Pancreas (tissue), 10 donors: ENCODE measurements around the gene CCDC186. TPM values are rescaled to one million over a fixed set of nuclear protein-coding genes. Genes with fewer than 3 reads are reported as not detected.

ENCODE experiments used
- ATAC-seq, 4 donors: fragments of 200-7000 bp; cut with Tn5 transposase; one replicate each; pipeline versions ENCODE4 v1.8.0 to v1.9.1; 2020; ENCODE audit warnings: mild to moderate bottlenecking in 4 of 4, moderate library complexity in 4 of 4
- DNase-seq, 6 donors: peaks; one replicate each; pipeline ENCODE4 v3.0.0-alpha.2; 2020
- FAIRE-seq: peaks from 2 replicates; lab custom pipeline; 2012; peaks lifted over from hg19 to GRCh38; lab: Jason Lieb, UNC
- H3K27ac ChIP-seq, 4 donors: fragments of 200-600 bp; sonication (generic); 1 replicate in 3 of 4; 2 replicates in 1 of 4; pipeline versions ENCODE4 v1.5.0 to v1.8.0; 2020
- H3K27me3 ChIP-seq, 4 donors: fragments of 200-600 bp; one replicate each; pipeline ENCODE4 v1.8.0; 2021
- H3K36me3 ChIP-seq, 3 donors: fragments of 200-600 bp; sonication (generic) in 1 of 3; one replicate each; pipeline versions ENCODE4 v1.5.0 to v1.8.0; 2020 to 2021
- H3K4me1 ChIP-seq, 3 donors: fragments of 200-600 bp; one replicate each; pipeline ENCODE4 v1.8.0; 2021
- H3K4me3 ChIP-seq, 4 donors: fragments of 200-600 bp; sonication (generic) in 2 of 4; one replicate each; pipeline versions ENCODE4 v1.5.0 to v1.8.0; 2020 to 2021
- H3K9me3 ChIP-seq, 4 donors: fragments of 200-600 bp; one replicate each; pipeline ENCODE4 v1.8.0; 2021
- CTCF ChIP-seq, 4 donors: fragments of 200-600 bp; sonication (generic) in 3 of 4; IDR thresholded peaks; one replicate each; pipeline versions ENCODE4 v1.5.0 to v1.8.0; 2021; ENCODE audit warnings: antibody characterized with exemption in 4 of 4
- WGBS, 2 donors: extraction: QIAGEN DNeasy Blood & Tissue Kit; methylation state at CpG; one replicate each; pipeline ENCODE4 v1.1.7; 2013; 5-methylcytosine and 5-hydroxymethylcytosine counted together
- intact Hi-C, 3 donors: fragments of 100-400 bp; cut with DNase I; formaldehyde crosslinking; loops; one replicate each; pipeline versions ENCODE4 v1.11.1 to v1.14.2; 2022
- polyA plus RNA-seq, 2 donors: library from polyadenylated mRNA; stranded (reverse); fragments of 200-250 nt; gene quantifications; one replicate each; pipeline ENCODE4 v1.2.3, GENCODE V29; 2013
- total RNA-seq, 6 donors: library from RNA; stranded (reverse); fragmentation: NEBNext Ultra II Directional in 4 of 6; extraction: Animal tissue kit (Norgen Biotek cat#: 25700) in 4 of 6; gene quantifications; one replicate each; pipeline versions ENCODE4 v1.2.1 to v1.2.4, GENCODE V29; 2021 to 2023
- donor health status: healthy with polysubstance abuse.
- donor health status: DM: no; HTN: no; CAD: no; lungs with moderate emphysema.
- donor health status: DM: no; HTN: no; CAD: no.
- donor health status: control.
- donor health status: control.
- donor health status: Bipolar disorder and iron deficiency.
- donor health status: DM: yes; HTN: yes; CAD: no.
- donor health status: DM: no; HTN: no; CAD: no.
- donor health status: DM: no; HTN: no; CAD: no.
- donor health status: DM: yes; HTN: yes; CAD: no.

CCDC186 gene
- total and polyA plus RNA-seq, 8 donors = 5.1 to 29.5 (median 22.6) TPM

- Histone ChIP-seq H3K27ac (peak within 1 kb of the TSS in 1 of 4 donors; percentile 4), H3K4me1 (peaks cover 6 to 11% (median 8%) of the 10 kb centered on the region in 3 donors), H3K9me3 (no peaks in the 10 kb centered on the region), H3K4me3 (no peak within 1 kb of the TSS), H3K36me3 (no peaks in the 10 kb centered on the region), H3K27me3 (no peaks in the 10 kb centered on the region)
- no peak for FAIRE-seq
- TF ChIP-seq CTCF (IDR thresholded peaks at IDR 0.05) = no peak
- WGBS, 2 donors = 87 to 89% methylated on average over 28 of the region's 28 CpGs
- no peak for ATAC-seq
- intact Hi-C loops = no loop called here
- DNase-seq = peak in 5 of 6 donors; percentile 31 to 52 (median 40)
These were observed 5.1 kb upstream of the CCDC186 start, which contains the start of gene TDRD1 for GRCh38 chr10:114179148-114179547. Gene TDRD1 (plus strand): TSS chr10:114179353. CDS start chr10:114187832, 8,479 bp downstream.

- ATAC-seq (no peak), DNase-seq (no peak), FAIRE-seq (no peak)
- TF ChIP-seq CTCF (IDR thresholded peaks at IDR 0.05) = no peak
- Histone ChIP-seq H3K9me3 (no peaks in the 10 kb centered on the region), H3K36me3 (no peaks in the 10 kb centered on the region), H3K4me1 (peaks cover 4 to 18% (median 13%) of the 10 kb centered on the region in 3 donors), H3K4me3 (no peak overlapping the region), H3K27ac (no peak overlapping the region), H3K27me3 (no peaks in the 10 kb centered on the region)
- intact Hi-C loops = no loop called here
- 92 to 94% methylated on average over 1 of the region's 1 CpG for WGBS, 2 donors
These were observed 2.5 kb upstream of the CCDC186 start for GRCh38 chr10:114176511-114176910.

GRCh38 chr10:114175667-114176066 is 1.7 kb upstream of the CCDC186 start:
- intact Hi-C loops = no loop called here
- 58 to 66% methylated on average over 1 of the region's 1 CpG for WGBS, 2 donors

GRCh38 chr10:114174695-114175188 is 739 bp upstream of the CCDC186 start:
- no peak for FAIRE-seq
- no peaks in the 10 kb centered on the region for H3K9me3 ChIP-seq
- H3K4me3 ChIP-seq = peak overlapping the region; percentile 70 to 100 (median 93)
- DNase-seq = peak in 2 of 6 donors; percentile 49 to 67
- no peaks in the 10 kb centered on the region for H3K36me3 ChIP-seq
- peak; percentile 27 to 59 (median 45) for ATAC-seq
- peak overlapping the region; percentile 4 to 98 (median 94) for H3K27ac ChIP-seq
- H3K4me1 ChIP-seq = peaks cover 0 to 17% (median 14%) of the 10 kb centered on the region in 3 donors
- intact Hi-C loops = no loop called here
- no peaks in the 10 kb centered on the region for H3K27me3 ChIP-seq
- TF ChIP-seq CTCF (IDR thresholded peaks at IDR 0.05) = no peak
- WGBS, 2 donors = 1% methylated on average over 19 of the region's 19 CpGs

More at GRCh38 chr10:114175667-114176066, 1.7 kb upstream of the CCDC186 start:
- no peaks in the 10 kb centered on the region for H3K27me3 ChIP-seq
- H3K27ac ChIP-seq = no peak overlapping the region
- no peak overlapping the region for H3K4me3 ChIP-seq
- peaks cover 0 to 17% (median 14%) of the 10 kb centered on the region in 3 donors for H3K4me1 ChIP-seq
- no peak for TF ChIP-seq CTCF (IDR thresholded peaks at IDR 0.05)
- FAIRE-seq (no peak), ATAC-seq (no peak), DNase-seq (no peak)
- H3K9me3 ChIP-seq = no peaks in the 10 kb centered on the region
- H3K36me3 ChIP-seq = no peaks in the 10 kb centered on the region

- Histone ChIP-seq H3K27ac (peak overlapping the region; percentile 88 to 98 (median 94)), H3K4me1 (peaks cover 0 to 17% (median 14%) of the 10 kb centered on the region in 3 donors), H3K9me3 (no peaks in the 10 kb centered on the region), H3K36me3 (no peaks in the 10 kb centered on the region), H3K27me3 (no peaks in the 10 kb centered on the region), H3K4me3 (peak overlapping the region; percentile 70 to 100 (median 93))
- WGBS, 2 donors = 0% methylated on average over 21 to 23 of the region's 23 CpGs
- peak in 3 of 6 donors; percentile 15 to 76 (median 59) for DNase-seq
- TF ChIP-seq CTCF (IDR thresholded peaks at IDR 0.05) = no peak
- no peak for FAIRE-seq
- peak; percentile 16 to 36 (median 26) for ATAC-seq
- intact Hi-C loops = no loop called here
These were observed 441 bp downstream of the CCDC186 start for GRCh38 chr10:114173603-114173920.
